ENCODE measurements around the gene SLC51A.
"Not testable (repeated sequence)": the region's sequence is repeated elsewhere in the genome, so short reads cannot be mapped to it uniquely, and the experiment has no call there.

Gene SLC51A

GRCh38 chr3:196203846-196204245 lies 12.5 kb upstream of the SLC51A start:
- no peak for DNase-seq
- Histone ChIP-seq H3K4me3 (ENCODE audit: insufficient read depth, low read depth, low read length, poor library complexity, severe bottlenecking) (no peak overlapping the region), H3K36me3 (ENCODE audit: control insufficient read depth, insufficient read depth, low read length) (no peaks in the 10 kb centered on the region)

GRCh38 chr3:196205442-196206205 lies 10.7 kb upstream of the SLC51A start:
- H3K4me1 ChIP-seq (ENCODE audit: control insufficient read depth, insufficient read depth, low read length, poor library complexity, severe bottlenecking); H3K36me3 ChIP-seq (ENCODE audit: control insufficient read depth, insufficient read depth, low read length); H3K27me3 ChIP-seq (replicated peaks; ENCODE audit: control insufficient read depth, insufficient read depth, low read length, poor library complexity, severe bottlenecking); H3K9me3 ChIP-seq (ENCODE audit: control insufficient read depth, low read length); H3K4me3 ChIP-seq (ENCODE audit: insufficient read depth, low read depth, low read length, poor library complexity, severe bottlenecking); H3K27ac ChIP-seq (ENCODE audit: insufficient read depth, low read length, poor library complexity, severe bottlenecking); DNase-seq: not testable (repeated sequence)

More at GRCh38 chr3:196203846-196204245, 12.5 kb upstream of the SLC51A start:
- peaks cover 9% of the 10 kb centered on the region for H3K4me1 ChIP-seq (ENCODE audit: control insufficient read depth, insufficient read depth, low read length, poor library complexity, severe bottlenecking)
- no peak overlapping the region for H3K27ac ChIP-seq (ENCODE audit: insufficient read depth, low read length, poor library complexity, severe bottlenecking)
- no peaks in the 10 kb centered on the region for H3K27me3 ChIP-seq (replicated peaks; ENCODE audit: control insufficient read depth, insufficient read depth, low read length, poor library complexity, severe bottlenecking)
- H3K9me3 ChIP-seq (ENCODE audit: control insufficient read depth, low read length): no peaks in the 10 kb centered on the region

- Histone ChIP-seq H3K4me3 (ENCODE audit: insufficient read depth, low read depth, low read length, poor library complexity, severe bottlenecking) (peak overlapping the region; percentile 31), H3K4me1 (ENCODE audit: control insufficient read depth, insufficient read depth, low read length, poor library complexity, severe bottlenecking) (peaks cover 9% of the 10 kb centered on the region)
These were observed 9.0 kb upstream of the SLC51A start for GRCh38 chr3:196207159-196207832.

GRCh38 chr3:196207833-196208607 lies 8.3 kb upstream of the SLC51A start:
- Histone ChIP-seq H3K4me3 (ENCODE audit: insufficient read depth, low read depth, low read length, poor library complexity, severe bottlenecking) (peak overlapping the region; percentile 76), H3K27ac (ENCODE audit: insufficient read depth, low read length, poor library complexity, severe bottlenecking) (no peak overlapping the region), H3K4me1 (ENCODE audit: control insufficient read depth, insufficient read depth, low read length, poor library complexity, severe bottlenecking) (peaks cover 9% of the 10 kb centered on the region), H3K27me3 (replicated peaks; ENCODE audit: control insufficient read depth, insufficient read depth, low read length, poor library complexity, severe bottlenecking) (no peaks in the 10 kb centered on the region), H3K36me3 (ENCODE audit: control insufficient read depth, insufficient read depth, low read length) (no peaks in the 10 kb centered on the region), H3K9me3 (ENCODE audit: control insufficient read depth, low read length) (no peaks in the 10 kb centered on the region)
- peak; percentile 46 to 65 (median 62) for DNase-seq

More at GRCh38 chr3:196207159-196207832, 9.0 kb upstream of the SLC51A start:
- peak in 1 of 3 donors; percentile 12 for DNase-seq
- Histone ChIP-seq H3K9me3 (ENCODE audit: control insufficient read depth, low read length) (no peaks in the 10 kb centered on the region), H3K27ac (ENCODE audit: insufficient read depth, low read length, poor library complexity, severe bottlenecking) (no peak overlapping the region), H3K36me3 (ENCODE audit: control insufficient read depth, insufficient read depth, low read length) (no peaks in the 10 kb centered on the region), H3K27me3 (replicated peaks; ENCODE audit: control insufficient read depth, insufficient read depth, low read length, poor library complexity, severe bottlenecking) (no peaks in the 10 kb centered on the region)

- DNase-seq: no peak
- no peaks in the 10 kb centered on the region for H3K36me3 ChIP-seq (ENCODE audit: control insufficient read depth, insufficient read depth, low read length)
- H3K27ac ChIP-seq (ENCODE audit: insufficient read depth, low read length, poor library complexity, severe bottlenecking): no peak overlapping the region
These were observed 7.2 kb upstream of the SLC51A start for GRCh38 chr3:196208942-196209695.

GRCh38 chr3:196209944-196210672 lies 6.2 kb upstream of the SLC51A start:
- H3K4me1 ChIP-seq (ENCODE audit: control insufficient read depth, insufficient read depth, low read length, poor library complexity, severe bottlenecking); H3K27me3 ChIP-seq (replicated peaks; ENCODE audit: control insufficient read depth, insufficient read depth, low read length, poor library complexity, severe bottlenecking); H3K27ac ChIP-seq (ENCODE audit: insufficient read depth, low read length, poor library complexity, severe bottlenecking): not testable (repeated sequence)

More at GRCh38 chr3:196208942-196209695, 7.2 kb upstream of the SLC51A start:
- Histone ChIP-seq H3K4me1 (ENCODE audit: control insufficient read depth, insufficient read depth, low read length, poor library complexity, severe bottlenecking) (peaks cover 9% of the 10 kb centered on the region), H3K27me3 (replicated peaks; ENCODE audit: control insufficient read depth, insufficient read depth, low read length, poor library complexity, severe bottlenecking) (no peaks in the 10 kb centered on the region), H3K4me3 (ENCODE audit: insufficient read depth, low read depth, low read length, poor library complexity, severe bottlenecking) (no peak overlapping the region), H3K9me3 (ENCODE audit: control insufficient read depth, low read length) (no peaks in the 10 kb centered on the region)

GRCh38 chr3:196210673-196211556 lies 5.4 kb upstream of the SLC51A start, which contains the start of gene ZDHHC19:
TSS of gene ZDHHC19 (minus strand) at chr3:196211400. CDS start at chr3:196211315, 85 bp downstream.
- no peak within 1 kb of the TSS for H3K27ac ChIP-seq (ENCODE audit: insufficient read depth, low read length, poor library complexity, severe bottlenecking)
- DNase-seq: no peak
- H3K36me3 ChIP-seq (ENCODE audit: control insufficient read depth, insufficient read depth, low read length): no peaks in the 10 kb centered on the region
- no peaks in the 10 kb centered on the region for H3K9me3 ChIP-seq (ENCODE audit: control insufficient read depth, low read length)
- H3K4me1 ChIP-seq (ENCODE audit: control insufficient read depth, insufficient read depth, low read length, poor library complexity, severe bottlenecking): peaks cover 9% of the 10 kb centered on the region
- H3K4me3 ChIP-seq (ENCODE audit: insufficient read depth, low read depth, low read length, poor library complexity, severe bottlenecking): no peak within 1 kb of the TSS
- H3K27me3 ChIP-seq (replicated peaks; ENCODE audit: control insufficient read depth, insufficient read depth, low read length, poor library complexity, severe bottlenecking): no peaks in the 10 kb centered on the region

More at GRCh38 chr3:196209944-196210672, 6.2 kb upstream of the SLC51A start:
- H3K9me3 ChIP-seq (ENCODE audit: control insufficient read depth, low read length); H3K36me3 ChIP-seq (ENCODE audit: control insufficient read depth, insufficient read depth, low read length); H3K4me3 ChIP-seq (ENCODE audit: insufficient read depth, low read depth, low read length, poor library complexity, severe bottlenecking); DNase-seq: not testable (repeated sequence)

GRCh38 chr3:196214783-196215441 lies 1.4 kb upstream of the SLC51A start:
- peaks cover 7% of the 10 kb centered on the region for H3K4me1 ChIP-seq (ENCODE audit: control insufficient read depth, insufficient read depth, low read length, poor library complexity, severe bottlenecking)
- no peaks in the 10 kb centered on the region for H3K9me3 ChIP-seq (ENCODE audit: control insufficient read depth, low read length)
- no peak for DNase-seq
- no peaks in the 10 kb centered on the region for H3K27me3 ChIP-seq (replicated peaks; ENCODE audit: control insufficient read depth, insufficient read depth, low read length, poor library complexity, severe bottlenecking)
- H3K27ac ChIP-seq (ENCODE audit: insufficient read depth, low read length, poor library complexity, severe bottlenecking): no peak overlapping the region
- H3K4me3 ChIP-seq (ENCODE audit: insufficient read depth, low read depth, low read length, poor library complexity, severe bottlenecking): no peak overlapping the region
- H3K36me3 ChIP-seq (ENCODE audit: control insufficient read depth, insufficient read depth, low read length): no peaks in the 10 kb centered on the region

Data from effector memory CD4-positive, alpha-beta T cell (primary cell).